Heart left ventricle (tissue), 16 donors: ENCODE measurements around the gene MTMR4. TPM values are rescaled to one million over a fixed set of nuclear protein-coding genes. Genes with fewer than 3 reads are reported as not detected.
"Not testable (repeated sequence)": the region's sequence is repeated elsewhere in the genome, so short reads cannot be mapped to it uniquely, and the experiment has no call there.

Experiments
- ATAC-seq, 4 donors: fragments of 200-7000 bp; cut with Tn5 transposase; one replicate each; pipeline ENCODE4 v1.9.1; 2020 to 2022; ENCODE audit warnings: moderate library complexity in 4 of 4, mild to moderate bottlenecking in 3 of 4, moderate number of reproducible peaks in 1 of 4
- DNase-seq, 5 donors: peaks; one replicate each; pipeline ENCODE4 v3.0.0-alpha.2; 2020
- H3K27ac ChIP-seq, 12 donors: fragments of 200-600 bp; sonication (generic) in 4 of 12; one replicate each; pipeline versions ENCODE4 v1.5.0 to v1.8.0; 2016 to 2022; ENCODE audit warnings: mild to moderate bottlenecking in 2 of 12
- H3K27me3 ChIP-seq, 9 donors: fragments of 200-600 bp; sonication (generic) in 2 of 9; one replicate each; pipeline versions ENCODE4 v1.5.1 to v1.8.0; 2016 to 2022; ENCODE audit warnings: mild to moderate bottlenecking in 3 of 9
- H3K36me3 ChIP-seq, 9 donors: fragments of 200-600 bp; sonication (generic) in 2 of 9; one replicate each; pipeline versions ENCODE4 v1.5.0 to v1.8.0; 2018 to 2022; ENCODE audit warnings: mild to moderate bottlenecking in 2 of 9
- H3K4me1 ChIP-seq, 12 donors: fragments of 200-600 bp; sonication (generic) in 4 of 12; one replicate each; pipeline versions ENCODE4 v1.5.0 to v1.8.0; 2016 to 2022; ENCODE audit warnings: mild to moderate bottlenecking in 3 of 12
- H3K4me3 ChIP-seq, 12 donors: fragments of 200-600 bp; sonication (generic) in 4 of 12; one replicate each; pipeline versions ENCODE4 v1.5.0 to v1.8.0; 2017 to 2022; ENCODE audit warnings: mild to moderate bottlenecking in 9 of 12, moderate library complexity in 4 of 12
- H3K9me3 ChIP-seq, 12 donors: fragments of 200-600 bp; sonication (generic) in 4 of 12; one replicate each; pipeline versions ENCODE4 v1.5.0 to v1.8.0; 2016 to 2022; ENCODE audit warnings: mild to moderate bottlenecking in 1 of 12
- POLR2A ChIP-seq, 2 donors: fragments of 450-650 bp; IDR thresholded peaks; one replicate each; pipeline ENCODE4 v1.6.1; 2017; ENCODE audit warnings: antibody characterized with exemption in 2 of 2, mild to moderate bottlenecking in 2 of 2, moderate library complexity in 2 of 2
- WGBS, 4 donors: extraction: QIAGEN DNeasy Blood & Tissue Kit in 2 of 4; methylation state at CpG; one replicate each; pipeline versions ENCODE4 v1.1.5 to v1.1.7; 2013 to 2018; 5-methylcytosine and 5-hydroxymethylcytosine counted together
- intact Hi-C, 10 donors: fragments of 100-400 bp; cut with DNase I; formaldehyde crosslinking; loops; one replicate each; pipeline versions ENCODE4 v1.11.1 to v1.14.2; 2022
- long read RNA-seq, 3 donors: library from polyadenylated mRNA; unstranded; transcript quantifications; one replicate each; pipeline ENCODE4 v2.0.0, GENCODE V29; 2020 to 2021
- polyA plus RNA-seq, 2 donors: library from polyadenylated mRNA; stranded (reverse); fragments of 200-250 nt; gene quantifications; one replicate each; pipeline ENCODE4 v1.2.3, GENCODE V29; 2013
- total RNA-seq, 9 donors: library from RNA; depleted of rRNA in 2 of 9; stranded (reverse); fragments of >200 nt in 2 of 9; fragmentation: NEBNext Ultra II Directional in 3 of 9; extraction: Animal tissue kit (Norgen Biotek cat#: 25700) in 3 of 9; gene quantifications; one replicate each; pipeline versions ENCODE4 v1.1.0 to v1.2.4, GENCODE V29; 2016 to 2023
- TF ChIP-seq, protein P1 (sequence below), 12 donors: fragments of 200-600 bp; sonication (generic) in 4 of 12; IDR thresholded peaks; one replicate each; pipeline versions ENCODE4 v1.5.0 to v1.8.0; 2018 to 2022; ENCODE audit warnings: antibody characterized with exemption in 12 of 12, mild to moderate bottlenecking in 5 of 12
- donor health status: ischemic (EF 13 %, LVEDD 7.1; RV severe dilation, severe dysfunction).
- donor health status: healthy with polysubstance abuse.
- donor health status: DM: no; HTN: yes; CAD: no.
- donor health status: DM: no; HTN: no; CAD: no.
- donor health status: ischemic (EF 25% LVEDD 6.9; RV normal size, moderate dysfunction).
- donor health status: ischemic (EF 25% LVEDD 5.7; RV mildly dilated, moderate dysfunction).
- donor health status: healthy.
- donor health status: DM: yes; HTN: yes; CAD: no.
- donor health status: ischemic (EF 35%, LVEDD 5.7; RV mildly dilated, moderate dysfunction).
- donor health status: nonischemic (EF 11% LVEDD 7.7; RV severe dilation, severe dysfunction).
- donor health status: DM: yes; HTN: yes; CAD: no.
- donor health status: PGD.
- donor health status: ischemic (EF 29% LVEDD 5.4; RV normal size, mild dysfunction).
- donor health status: nonischemic (EF 23%, LVEDD 6.1; RV moderate dilation, normal function).

The MTMR4 gene
- total RNA-seq: 10 to 100 TPM; 10.9 to 24.9 (median 19.8) TPM
- 10 to 100 TPM in 1 of 2 donors, 1 to 10 TPM in 1; 9.1 to 22.5 TPM for polyA plus RNA-seq
- long read RNA-seq, donor 1, full-length matches to known transcripts: 3 of 40 reads
- long read RNA-seq, donor 1, partial matches to known transcripts: 36 of 40 reads
- long read RNA-seq, donor 1, other reads (novel, unspliced or antisense): 1 of 40 reads
- long read RNA-seq, donor 2, partial matches to known transcripts: 12 of 16 reads
- long read RNA-seq, donor 2, other reads (novel, unspliced or antisense): 4 of 16 reads
- long read RNA-seq, donor 3, full-length matches to known transcripts: 5 of 64 reads
- long read RNA-seq, donor 3, partial matches to known transcripts: 56 of 64 reads
- long read RNA-seq, donor 3, other reads (novel, unspliced or antisense): 3 of 64 reads

DNA sequence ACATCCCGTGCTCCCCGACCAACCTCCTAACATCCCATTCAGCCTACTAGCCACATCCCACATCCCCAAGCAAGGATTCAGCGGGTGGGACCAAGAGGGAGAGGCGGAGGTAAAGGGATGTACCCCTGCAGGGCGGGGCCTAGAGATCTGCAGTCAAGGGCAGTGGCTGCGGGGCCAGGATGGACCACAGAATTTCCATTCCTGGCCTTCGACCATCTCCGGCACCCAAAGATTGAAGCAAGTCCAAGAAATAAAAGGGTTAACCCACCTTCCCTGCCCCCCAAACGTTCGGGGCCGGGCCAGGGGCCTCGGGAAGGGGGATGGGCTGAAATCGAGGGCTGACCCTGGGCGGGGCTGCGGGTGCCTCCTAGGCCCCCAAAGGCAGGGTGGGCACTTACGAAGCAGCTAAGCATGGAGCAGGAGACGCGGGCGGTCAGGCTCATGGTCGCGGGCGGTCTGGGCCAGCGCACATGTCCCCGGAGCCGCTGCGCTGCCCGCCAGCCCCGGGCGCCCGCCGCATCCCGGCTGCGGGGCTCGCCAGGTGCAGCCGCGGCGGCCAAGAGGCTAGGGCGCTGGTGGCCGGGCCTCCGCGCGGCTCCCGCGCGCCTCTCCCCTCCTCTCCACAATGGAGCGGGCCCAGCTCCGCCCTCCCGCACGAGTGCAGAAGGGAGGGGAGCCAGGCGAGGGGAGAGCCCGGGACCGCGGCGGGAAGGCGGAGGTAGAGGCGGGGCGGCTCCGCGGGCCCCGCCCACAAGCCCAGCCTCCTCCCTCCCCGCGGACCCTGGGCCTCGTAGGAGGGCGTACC, at the start of gene MTMR4:
Gene MTMR4 (minus strand): TSS at position 674 of the 805 bp plus-strand sequence. CDS start 231 bp downstream, at position 443.
- H3K36me3 ChIP-seq: peaks cover 5 to 48% (median 36%) of the 10 kb centered on the region in 9 donors
- H3K27ac ChIP-seq: peak within 1 kb of the TSS in 11 of 12 donors; percentile 50 to 97 (median 60)
- intact Hi-C loops: loop anchor here in 3 of 10 donors (10.0 kb wide), 3 partner anchors 121 to 591 kb away; partner anchors contain the start of genes RAD51C (in 2 of the 3), TEX14 (in 2 of the 3) and TRIM37 (in 1 of the 3)
- peaks cover 5 to 46% (median 30%) of the 10 kb centered on the region in 12 donors for H3K4me1 ChIP-seq
- ATAC-seq: peak; percentile 9 to 52 (median 48)
- peak within 1 kb of the TSS; percentile 55 to 89 (median 70) for H3K4me3 ChIP-seq
- H3K9me3 ChIP-seq: no peaks in the 10 kb centered on the region
- WGBS, 4 donors: 1 to 2% (median 1%) methylated on average over 29 to 64 of the region's 64 CpGs
- peak; percentile 85 to 92 (median 87) for DNase-seq
- H3K27me3 ChIP-seq: no peaks in the 10 kb centered on the region
- TF ChIP-seq POLR2A (IDR thresholded peaks at IDR 0.05): peak in 1 of 2 donors; percentile 50
- TF ChIP-seq, protein P1, sequence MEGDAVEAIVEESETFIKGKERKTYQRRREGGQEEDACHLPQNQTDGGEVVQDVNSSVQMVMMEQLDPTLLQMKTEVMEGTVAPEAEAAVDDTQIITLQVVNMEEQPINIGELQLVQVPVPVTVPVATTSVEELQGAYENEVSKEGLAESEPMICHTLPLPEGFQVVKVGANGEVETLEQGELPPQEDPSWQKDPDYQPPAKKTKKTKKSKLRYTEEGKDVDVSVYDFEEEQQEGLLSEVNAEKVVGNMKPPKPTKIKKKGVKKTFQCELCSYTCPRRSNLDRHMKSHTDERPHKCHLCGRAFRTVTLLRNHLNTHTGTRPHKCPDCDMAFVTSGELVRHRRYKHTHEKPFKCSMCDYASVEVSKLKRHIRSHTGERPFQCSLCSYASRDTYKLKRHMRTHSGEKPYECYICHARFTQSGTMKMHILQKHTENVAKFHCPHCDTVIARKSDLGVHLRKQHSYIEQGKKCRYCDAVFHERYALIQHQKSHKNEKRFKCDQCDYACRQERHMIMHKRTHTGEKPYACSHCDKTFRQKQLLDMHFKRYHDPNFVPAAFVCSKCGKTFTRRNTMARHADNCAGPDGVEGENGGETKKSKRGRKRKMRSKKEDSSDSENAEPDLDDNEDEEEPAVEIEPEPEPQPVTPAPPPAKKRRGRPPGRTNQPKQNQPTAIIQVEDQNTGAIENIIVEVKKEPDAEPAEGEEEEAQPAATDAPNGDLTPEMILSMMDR (IDR thresholded peaks at IDR 0.05): no peak

DNA sequence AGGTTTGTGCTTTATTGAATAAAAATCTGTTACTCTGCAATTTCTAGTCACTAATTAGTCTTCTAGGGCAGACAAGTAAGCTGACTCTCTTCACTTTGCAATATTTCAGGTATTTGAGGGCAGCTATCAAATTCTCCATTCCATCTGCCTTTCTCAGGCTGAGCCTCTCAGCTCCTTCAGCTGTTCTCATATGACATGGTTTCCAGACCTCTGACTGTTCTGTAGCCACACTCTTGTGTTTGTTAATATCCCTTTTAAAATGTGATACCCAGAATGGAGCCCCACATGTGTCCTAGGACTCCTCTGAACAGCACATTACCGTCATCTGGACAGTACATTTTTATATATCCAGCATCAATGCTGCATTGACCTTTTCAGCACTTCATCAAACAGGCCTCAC, 46.1 kb upstream of the MTMR4 start:
- ATAC-seq (no peak), DNase-seq (no peak)
- Histone ChIP-seq H3K4me1 (peaks cover 0 to 29% (median 2%) of the 10 kb centered on the region in 12 donors), H3K27me3 (no peaks in the 10 kb centered on the region), H3K9me3 (no peaks in the 10 kb centered on the region), H3K27ac (no peak overlapping the region), H3K4me3 (no peak overlapping the region), H3K36me3 (no peaks in the 10 kb centered on the region)
- TF ChIP-seq, protein P1 (IDR thresholded peaks at IDR 0.05): no peak
- no peak for TF ChIP-seq POLR2A (IDR thresholded peaks at IDR 0.05)
- WGBS, 4 donors: 71 to 89% (median 82%) methylated on average over 1 of the region's 1 CpG
- intact Hi-C loops: no loop called here

DNA sequence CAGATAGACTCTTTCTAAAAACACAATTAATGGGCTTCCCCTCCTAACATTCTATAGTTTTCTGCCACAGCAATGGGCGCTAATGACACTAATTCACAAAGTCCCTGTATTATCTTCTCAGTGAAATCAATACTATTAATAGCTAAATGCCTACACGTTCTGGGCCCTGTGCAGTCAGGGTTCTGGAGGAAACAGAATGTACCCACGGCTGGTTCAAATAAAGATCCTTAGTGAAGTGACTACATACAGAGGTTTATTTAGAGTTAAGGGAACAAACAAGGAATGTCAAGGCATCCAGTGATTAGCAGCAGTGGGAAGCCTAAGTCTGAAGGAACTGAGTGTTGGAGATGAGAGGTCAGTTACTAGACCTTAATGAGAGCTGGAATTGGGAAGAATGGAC, 43.5 kb upstream of the MTMR4 start:
- WGBS, 4 donors: 53 to 61% (median 56%) methylated on average over 3 of the region's 3 CpGs
- DNase-seq (no peak), ATAC-seq (peak; percentile 68 to 94 (median 80))
- H3K4me1 ChIP-seq: peaks cover 0 to 19% (median 2%) of the 10 kb centered on the region in 12 donors
- intact Hi-C loops: no loop called here
- H3K36me3 ChIP-seq: no peaks in the 10 kb centered on the region
- H3K27me3 ChIP-seq: no peaks in the 10 kb centered on the region
- no peaks in the 10 kb centered on the region for H3K9me3 ChIP-seq
- H3K27ac ChIP-seq: peak overlapping the region in 4 of 12 donors; percentile 2 to 78 (median 26)
- TF ChIP-seq, protein P1 (IDR thresholded peaks at IDR 0.05): no peak
- H3K4me3 ChIP-seq: no peak overlapping the region

DNA sequence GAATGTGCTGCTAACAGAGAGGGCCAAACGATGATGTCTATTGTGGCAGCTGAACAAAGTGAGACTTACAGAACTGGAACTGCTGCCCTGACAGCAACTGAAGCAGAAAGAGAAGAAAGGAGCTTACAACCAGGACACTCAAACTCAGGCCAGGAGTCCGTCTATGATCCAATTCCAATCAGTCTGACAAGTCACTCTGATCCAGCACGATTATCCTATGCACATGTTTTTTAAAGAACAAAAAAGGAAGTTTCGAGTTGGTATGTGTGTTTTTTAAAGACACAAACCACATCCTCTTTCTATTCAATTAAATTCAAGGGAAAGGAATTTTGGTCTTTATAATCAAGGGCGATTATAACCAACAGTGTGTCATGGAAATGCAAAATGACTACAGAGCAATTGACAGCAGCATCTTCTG, 42.4 kb upstream of the MTMR4 start:
- Histone ChIP-seq H3K36me3 (no peaks in the 10 kb centered on the region), H3K4me1 (peaks cover 0 to 19% (median 2%) of the 10 kb centered on the region in 12 donors), H3K9me3 (no peaks in the 10 kb centered on the region), H3K4me3 (no peak overlapping the region), H3K27ac (no peak overlapping the region), H3K27me3 (no peaks in the 10 kb centered on the region)
- TF ChIP-seq, protein P1 (IDR thresholded peaks at IDR 0.05): no peak
- no peak for TF ChIP-seq POLR2A (IDR thresholded peaks at IDR 0.05)
- ATAC-seq (no peak), DNase-seq (no peak)
- 62 to 66% (median 66%) methylated on average over 5 of the region's 5 CpGs for WGBS, 4 donors
- intact Hi-C loops: no loop called here

DNA sequence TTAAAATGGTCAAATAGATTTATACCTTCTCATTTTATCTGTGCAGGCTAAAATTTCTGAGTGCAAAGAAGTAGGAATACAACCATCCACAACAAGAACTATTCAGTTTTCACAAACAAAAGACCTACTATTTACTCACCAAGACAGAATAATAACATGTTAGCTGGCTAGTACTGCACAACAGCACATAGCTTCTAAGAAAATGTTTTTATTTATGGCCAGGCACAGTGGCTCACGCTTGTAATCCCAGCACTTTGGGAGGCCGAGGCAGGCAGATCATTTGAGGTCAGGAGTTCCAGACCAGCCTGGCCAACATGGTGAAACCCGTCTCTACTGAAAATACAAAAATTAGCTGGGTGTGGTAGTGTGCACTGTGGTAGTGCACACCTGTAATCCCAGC, 40.7 kb upstream of the MTMR4 start:
- H3K27ac ChIP-seq, intact Hi-C loops, ATAC-seq, DNase-seq, H3K9me3 ChIP-seq, H3K36me3 ChIP-seq, H3K27me3 ChIP-seq, H3K4me3 ChIP-seq: not testable (repeated sequence)
- H3K4me1 ChIP-seq: peaks cover 0 to 19% (median 2%) of the 10 kb centered on the region in 12 donors
- WGBS, 4 donors: 90 to 95% (median 93%) methylated on average over 3 of the region's 3 CpGs
